GM18867 (cell line): ENCODE data around the gene AGAP5.
"Not testable (repeated sequence)": the region's sequence is repeated elsewhere in the genome, so short reads cannot be mapped to it uniquely, and the experiment has no call there.

Source experiments
- ATAC-seq: cut with Tn5 transposase; IDR thresholded peaks from one replicate; pipeline ENCODE4 v1.9.1; 2021; ENCODE audit warnings: mild to moderate bottlenecking, moderate library complexity; ENCODE audit not compliant: unreplicated experiment

Gene AGAP5

DNA sequence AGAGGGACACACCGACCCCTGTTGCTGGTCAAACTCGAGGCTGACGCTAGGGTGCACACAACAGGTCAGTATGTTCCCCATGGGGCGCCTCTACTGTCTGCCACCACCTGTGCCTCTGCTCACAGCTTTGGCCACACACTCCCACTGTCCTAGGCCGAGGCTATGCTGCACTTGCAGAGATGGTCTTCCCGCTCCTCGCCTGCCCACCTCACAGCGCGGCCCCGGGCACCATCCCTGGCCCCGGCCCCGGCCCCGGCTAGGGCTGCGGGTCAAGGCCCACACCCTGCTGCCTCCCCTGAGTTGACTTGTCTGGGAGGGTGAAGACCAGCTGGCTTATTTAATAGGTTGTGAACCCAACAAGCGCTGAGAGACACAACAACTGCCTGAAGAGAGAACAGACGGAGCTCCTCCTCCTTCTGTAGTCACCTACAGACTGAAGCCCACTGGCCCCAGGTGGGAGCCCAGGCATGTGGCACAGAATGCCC, at the start of gene AGAP5:
Gene AGAP5, minus strand, starts transcription at position 435 of the 485 bp plus-strand sequence. Its CDS starts 354 bp downstream, at position 81.
- ATAC-seq: not testable (repeated sequence)

DNA sequence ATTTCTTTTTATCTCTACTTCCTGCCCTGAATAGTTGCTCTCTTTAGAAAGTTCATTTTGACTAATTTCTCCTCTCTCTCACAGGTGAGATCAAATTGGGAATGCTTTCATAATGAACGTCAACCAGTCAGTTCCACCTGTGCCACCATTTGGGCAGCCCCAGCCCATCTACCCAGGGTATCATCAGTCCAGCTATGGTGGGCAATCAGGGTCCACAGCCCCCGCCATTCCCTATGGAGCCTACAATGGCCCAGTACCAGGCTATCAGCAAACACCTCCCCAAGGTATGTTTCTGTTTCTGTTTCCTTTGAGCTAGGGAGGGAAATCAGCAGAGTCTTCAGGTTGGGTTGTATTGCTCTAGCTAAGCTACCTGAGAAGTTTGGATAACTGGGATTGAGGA, 48.8 kb upstream of the AGAP5 start:
- ATAC-seq: no peak

GRCh38 chr10:73744664-73744975, 46.7 kb upstream of the AGAP5 start:
- peak; percentile 21 for ATAC-seq

DNA sequence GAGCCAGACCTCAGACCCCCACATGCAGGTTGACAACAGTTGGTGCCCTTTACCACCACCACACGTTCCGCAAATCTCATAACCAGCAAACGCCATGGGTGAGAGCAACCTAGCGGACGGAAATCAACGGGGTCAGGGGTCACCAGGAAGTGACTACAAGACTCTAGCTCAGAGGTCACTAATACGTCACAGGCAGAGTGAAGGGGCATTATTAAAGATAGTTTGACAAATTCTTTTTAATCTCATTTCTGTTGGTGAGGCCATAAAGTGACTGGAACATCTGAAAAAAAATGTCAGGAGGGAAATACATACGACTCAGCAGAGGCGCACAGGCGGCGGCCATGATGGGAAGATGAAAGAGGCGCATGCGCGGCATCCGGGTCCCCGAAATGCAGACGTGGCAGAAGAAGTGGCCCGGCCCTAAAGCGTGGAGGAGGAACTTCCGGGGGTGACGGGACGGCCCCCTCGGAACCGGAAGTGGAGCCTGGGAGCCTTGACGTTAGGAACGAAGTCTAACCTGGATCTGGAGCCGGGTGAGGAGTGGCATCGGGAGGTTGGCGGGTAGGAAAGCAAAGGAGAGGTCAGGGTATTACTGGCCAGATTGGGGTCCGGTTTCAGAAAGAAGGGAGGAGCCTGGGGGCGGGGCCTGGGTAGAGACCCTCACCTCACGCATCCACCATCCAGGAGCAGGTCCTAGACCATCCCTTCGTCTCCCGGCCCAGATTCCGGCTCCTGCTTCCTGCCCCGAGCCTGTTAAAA, 46.2 kb upstream of the AGAP5 start, which contains the start of gene SEC24C:
Gene SEC24C, plus strand, starts transcription at position 468 of the 759 bp plus-strand sequence. CDS start 2,461 bp downstream, outside the sequence.
- ATAC-seq: peak; percentile 91

- ATAC-seq: no peak
Measured at GRCh38 chr10:73743327-73743904, 45.5 kb upstream of the AGAP5 start.

DNA sequence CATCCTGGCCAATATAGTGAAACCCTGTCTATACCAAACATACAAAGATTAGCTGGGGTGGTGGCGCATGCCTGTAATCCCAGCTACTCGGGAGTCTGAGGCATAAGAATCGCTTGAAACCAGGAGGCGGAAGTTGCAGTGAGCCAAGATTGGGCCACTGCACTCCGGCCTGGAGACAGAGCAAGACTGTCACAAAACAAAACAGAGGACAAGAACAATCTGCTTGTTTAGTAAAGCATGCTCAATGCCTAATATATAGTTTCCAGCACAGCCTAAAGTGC, 44.5 kb upstream of the AGAP5 start:
- ATAC-seq: no peak

- not testable (repeated sequence) for ATAC-seq
Measured at GRCh38 chr10:73740501-73741254, 42.8 kb upstream of the AGAP5 start.

DNA sequence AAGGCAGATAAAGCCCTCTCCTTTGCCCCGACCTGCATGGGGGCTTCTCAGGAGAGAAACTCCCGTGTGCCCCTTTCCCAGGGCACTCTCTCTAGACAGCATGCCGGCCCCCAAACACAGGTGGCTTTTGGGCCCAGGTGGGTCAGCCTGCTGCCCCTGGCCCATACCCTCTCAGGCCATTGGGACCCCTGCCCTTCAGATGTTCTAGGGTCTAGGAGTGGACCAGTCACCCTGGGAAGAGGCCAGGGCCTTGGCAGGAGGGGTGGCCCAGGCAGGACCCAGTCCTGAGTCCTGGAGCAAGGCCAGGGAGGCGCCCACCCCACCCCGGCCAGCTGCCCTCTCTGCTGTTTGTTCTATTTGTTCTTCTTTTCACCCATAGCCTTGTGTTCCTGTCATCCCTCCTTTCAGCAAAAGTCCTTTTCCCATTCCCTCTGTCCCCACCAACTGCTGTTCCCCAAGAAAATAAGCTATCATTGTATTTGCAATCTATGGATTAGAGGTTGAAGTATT, 36.9 kb upstream of the AGAP5 start:
- no peak for ATAC-seq

DNA sequence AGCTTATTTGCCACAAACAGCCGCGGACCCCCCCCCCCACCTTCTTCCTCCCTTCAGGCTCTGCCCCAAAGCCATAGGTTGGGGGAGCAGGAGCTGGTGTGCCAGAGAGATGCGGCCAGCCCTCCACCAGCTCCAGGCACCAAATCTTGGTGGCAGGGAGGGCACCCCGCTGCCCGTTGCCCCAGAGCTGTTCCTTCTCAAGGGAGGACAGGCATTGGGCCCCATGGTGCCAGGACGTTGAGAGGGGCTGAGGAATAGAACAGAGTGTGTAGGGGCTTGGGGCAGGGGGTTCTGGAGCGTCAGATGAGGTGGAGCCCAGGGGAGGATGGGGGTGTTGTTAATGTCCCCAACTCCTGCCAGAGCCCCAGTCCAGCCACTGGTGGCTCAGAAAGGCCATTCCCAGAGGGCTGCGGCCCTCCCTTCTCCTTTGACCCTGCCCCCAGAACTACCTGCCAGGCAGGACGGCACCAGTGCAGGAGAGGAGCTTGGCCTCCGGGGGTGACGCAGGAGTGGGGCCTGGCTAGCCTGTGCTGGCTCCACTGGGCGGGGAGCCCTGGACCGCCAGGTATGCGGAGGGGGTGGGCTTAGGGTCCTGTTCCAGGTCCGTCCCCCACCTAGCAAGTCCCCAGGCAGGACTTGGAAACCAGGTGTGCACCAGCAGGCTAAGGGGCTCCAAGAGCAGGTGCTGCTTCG, 36.3 kb upstream of the AGAP5 start:
- ATAC-seq: no peak

GRCh38 chr10:73732931-73733623, 35.2 kb upstream of the AGAP5 start:
- ATAC-seq: no peak

GRCh38 chr10:73732426-73732825, 34.5 kb upstream of the AGAP5 start:
- no peak for ATAC-seq

- ATAC-seq: no peak
Measured at GRCh38 chr10:73731588-73732375, 33.9 kb upstream of the AGAP5 start.

DNA sequence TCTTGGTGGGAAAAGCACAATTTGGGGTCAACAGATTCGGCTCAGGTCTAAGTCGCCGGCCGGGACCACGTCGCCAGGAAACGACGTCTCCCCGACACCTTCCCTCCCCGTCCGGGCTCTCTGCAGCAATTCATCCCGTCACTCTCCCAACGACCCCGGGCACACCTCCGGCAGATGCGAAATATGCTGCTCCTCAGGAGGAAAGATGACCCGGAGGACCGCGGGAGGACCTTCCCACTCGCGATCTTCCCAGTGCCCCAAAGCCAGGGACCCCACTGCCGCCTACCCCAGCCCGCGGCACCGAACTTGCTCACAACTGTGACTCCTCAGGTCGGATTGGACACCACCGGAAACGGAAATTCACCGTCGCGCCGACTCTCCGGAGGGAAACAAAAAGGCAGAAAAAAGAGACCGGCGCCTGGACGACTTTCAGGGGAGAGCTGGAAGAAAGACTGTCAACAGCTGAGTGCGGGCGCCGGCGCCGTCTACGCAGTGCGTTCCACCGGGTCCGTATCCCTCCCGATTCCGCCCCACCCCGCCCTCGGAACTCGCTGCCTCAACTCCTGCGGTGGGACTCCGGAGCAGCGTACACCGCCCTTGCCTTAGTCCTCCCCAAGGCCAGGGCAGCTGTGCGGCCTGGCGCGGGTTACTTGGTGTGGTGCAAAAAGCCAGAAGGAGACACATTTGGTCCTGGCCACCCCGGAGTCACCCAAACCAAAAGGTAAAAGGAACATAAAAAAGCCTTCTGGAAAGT, 32.4 kb upstream of the AGAP5 start:
- ATAC-seq: peak; percentile 83

GRCh38 chr10:73729781-73730152, 31.9 kb upstream of the AGAP5 start:
- ATAC-seq: not testable (repeated sequence)

- ATAC-seq: no peak
Measured at GRCh38 chr10:73723516-73723915, 25.6 kb upstream of the AGAP5 start.

GRCh38 chr10:73720561-73720960, 22.7 kb upstream of the AGAP5 start:
- ATAC-seq: not testable (repeated sequence)

- ATAC-seq: no peak
Measured at GRCh38 chr10:73717556-73717955, 19.6 kb upstream of the AGAP5 start.

DNA sequence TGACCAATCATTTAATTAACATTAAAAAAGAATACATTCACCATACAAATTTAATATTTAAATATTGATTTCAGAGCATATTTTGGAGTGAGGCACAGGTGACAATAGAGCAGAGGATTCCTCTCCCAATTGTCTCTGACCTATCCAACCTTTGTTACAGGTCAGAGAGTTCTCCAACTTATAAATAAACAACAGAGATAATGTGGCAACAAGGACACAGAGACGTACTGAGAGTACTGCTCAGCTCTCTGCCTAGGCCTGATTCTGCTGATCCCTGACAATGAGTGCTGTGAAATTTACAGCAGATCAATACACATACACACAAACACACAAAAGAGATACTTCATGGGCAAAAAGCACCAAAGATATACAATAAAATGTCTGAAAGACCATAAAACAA, 18.3 kb upstream of the AGAP5 start:
- no peak for ATAC-seq
